LNCAP (cell line): Measurements from ENCODE around the gene TTYH3.

Experiments
- TF ChIP-seq, protein P1 (sequence below): fragments of 450-650 bp; IDR thresholded peaks from 2 replicates; pipeline ENCODE4 v1.5.1; 2017; ENCODE audit warnings: mild to moderate bottlenecking

The TTYH3 gene

DNA sequence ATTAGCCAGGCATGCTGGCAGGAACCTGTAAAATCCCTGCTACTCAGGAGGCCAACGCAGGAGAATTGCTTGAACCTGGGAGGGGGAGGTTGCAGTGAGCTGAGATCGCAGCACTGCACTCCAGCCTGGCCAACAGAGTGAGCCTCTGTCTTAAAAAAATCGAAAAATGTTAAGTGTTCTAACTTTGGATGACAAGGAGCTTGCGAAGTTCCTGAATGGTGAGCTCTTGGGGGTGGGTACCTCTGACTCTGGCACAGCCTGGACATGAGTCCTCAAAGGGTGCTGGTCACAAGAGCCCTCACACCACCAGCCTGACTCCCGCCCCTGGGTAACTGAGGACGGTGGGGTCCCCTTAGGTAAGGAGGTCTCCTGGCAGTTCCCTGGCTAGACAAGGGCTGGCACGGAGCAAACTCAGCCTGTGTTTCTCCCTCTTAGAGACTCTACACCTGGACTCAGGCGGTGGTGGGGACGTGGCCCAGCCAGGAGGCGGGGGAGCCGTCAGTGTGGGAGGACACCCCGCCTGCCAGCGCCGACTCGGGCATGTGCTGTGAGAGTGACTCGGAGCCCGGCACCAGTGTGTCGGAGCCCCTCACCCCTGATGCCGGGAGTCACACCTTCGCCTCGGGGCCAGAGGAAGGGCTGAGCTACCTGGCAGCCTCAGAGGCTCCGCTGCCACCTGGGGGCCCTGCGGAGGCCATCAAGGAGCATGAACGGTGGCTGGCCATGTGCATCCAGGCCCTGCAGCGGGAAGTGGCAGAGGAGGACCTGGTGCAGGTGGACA lies 80.3 kb downstream of the TTYH3 start:
- TF ChIP-seq, protein P1, sequence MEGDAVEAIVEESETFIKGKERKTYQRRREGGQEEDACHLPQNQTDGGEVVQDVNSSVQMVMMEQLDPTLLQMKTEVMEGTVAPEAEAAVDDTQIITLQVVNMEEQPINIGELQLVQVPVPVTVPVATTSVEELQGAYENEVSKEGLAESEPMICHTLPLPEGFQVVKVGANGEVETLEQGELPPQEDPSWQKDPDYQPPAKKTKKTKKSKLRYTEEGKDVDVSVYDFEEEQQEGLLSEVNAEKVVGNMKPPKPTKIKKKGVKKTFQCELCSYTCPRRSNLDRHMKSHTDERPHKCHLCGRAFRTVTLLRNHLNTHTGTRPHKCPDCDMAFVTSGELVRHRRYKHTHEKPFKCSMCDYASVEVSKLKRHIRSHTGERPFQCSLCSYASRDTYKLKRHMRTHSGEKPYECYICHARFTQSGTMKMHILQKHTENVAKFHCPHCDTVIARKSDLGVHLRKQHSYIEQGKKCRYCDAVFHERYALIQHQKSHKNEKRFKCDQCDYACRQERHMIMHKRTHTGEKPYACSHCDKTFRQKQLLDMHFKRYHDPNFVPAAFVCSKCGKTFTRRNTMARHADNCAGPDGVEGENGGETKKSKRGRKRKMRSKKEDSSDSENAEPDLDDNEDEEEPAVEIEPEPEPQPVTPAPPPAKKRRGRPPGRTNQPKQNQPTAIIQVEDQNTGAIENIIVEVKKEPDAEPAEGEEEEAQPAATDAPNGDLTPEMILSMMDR = no peak

DNA sequence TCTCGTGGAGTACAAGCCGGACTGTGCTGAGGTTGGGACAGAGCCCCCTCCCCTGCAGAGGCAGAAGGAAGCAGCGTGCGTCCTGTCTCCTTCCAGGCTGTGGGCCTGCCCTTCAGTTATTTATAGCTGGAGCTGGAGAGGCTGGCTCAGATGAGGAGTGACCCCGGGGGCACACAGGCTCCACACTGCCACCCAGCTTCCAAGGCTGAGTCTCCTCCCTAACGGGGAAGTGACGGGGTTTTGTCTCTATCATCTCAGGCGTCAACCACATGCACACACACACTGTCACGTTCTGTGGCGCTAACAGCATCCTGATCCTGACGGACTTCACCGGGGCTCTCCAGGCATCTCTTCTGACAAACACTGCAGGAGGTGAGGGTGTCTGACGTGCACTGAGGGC lies 81.6 kb downstream of the TTYH3 start:
- TF ChIP-seq, protein P1 = no peak

DNA sequence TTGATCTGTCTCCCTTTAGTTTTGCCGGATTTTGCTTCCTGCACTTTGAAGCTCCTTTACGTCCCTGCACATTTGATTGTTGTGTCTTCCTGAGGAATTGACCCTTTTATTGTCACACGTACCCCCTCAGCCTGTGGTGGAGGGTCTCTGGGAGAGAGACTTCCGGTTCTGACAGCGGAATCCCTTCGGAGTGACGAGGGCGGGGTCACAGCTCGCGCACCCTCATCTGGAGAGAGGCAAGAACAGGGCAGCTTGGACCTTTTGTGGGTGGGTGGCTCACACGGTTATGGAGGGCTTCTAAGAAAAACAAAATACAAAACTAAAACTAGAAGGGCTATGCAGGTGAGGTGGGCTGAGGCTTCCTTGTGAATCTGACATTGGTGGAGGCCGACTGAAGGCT lies 82.2 kb downstream of the TTYH3 start:
- TF ChIP-seq, protein P1 = no peak
